Adrenal gland (tissue), 5 donors: ENCODE measurements around the gene RFXANK.

Experiments
- CTCF ChIP-seq, 6 experiments: fragments of 450-650 bp in 4 of 6; fragments of 200-600 bp in 2 of 6; sonication (generic) in 1 of 6; IDR thresholded peaks; 1 replicate in 5 of 6; 2 replicates in 1 of 6; pipeline versions ENCODE4 v1.5.1 to v1.8.0; 2016 to 2021; ENCODE audit warnings: antibody characterized with exemption in 6 of 6, mild to moderate bottlenecking in 2 of 6, moderate library complexity in 1 of 6
- POLR2A ChIP-seq, 2 donors: fragments of 450-650 bp; IDR thresholded peaks; one replicate each; pipeline ENCODE4 v1.6.1; 2017; ENCODE audit warnings: antibody characterized with exemption in 2 of 2, mild to moderate bottlenecking in 2 of 2, moderate library complexity in 1 of 2
- donor health status: DM: no; HTN: no; CAD: no.

- TF ChIP-seq CTCF (IDR thresholded peaks at IDR 0.05) (no peak), POLR2A (IDR thresholded peaks at IDR 0.05) (no peak)
Observed at GRCh38 chr19:19206938-19207337, 14.9 kb downstream of the RFXANK start.
